CD4-positive, alpha-beta T cell treated with Interleukin-2 at 100 ng/mL for 4 hours (primary cell): ENCODE measurements around the gene CDK2.

Experiments used
- DNase-seq: peaks from one replicate; pipeline ENCODE4 v3.0.0-alpha.2; 2020; ENCODE audit warnings: low spot score

The CDK2 gene

DNA sequence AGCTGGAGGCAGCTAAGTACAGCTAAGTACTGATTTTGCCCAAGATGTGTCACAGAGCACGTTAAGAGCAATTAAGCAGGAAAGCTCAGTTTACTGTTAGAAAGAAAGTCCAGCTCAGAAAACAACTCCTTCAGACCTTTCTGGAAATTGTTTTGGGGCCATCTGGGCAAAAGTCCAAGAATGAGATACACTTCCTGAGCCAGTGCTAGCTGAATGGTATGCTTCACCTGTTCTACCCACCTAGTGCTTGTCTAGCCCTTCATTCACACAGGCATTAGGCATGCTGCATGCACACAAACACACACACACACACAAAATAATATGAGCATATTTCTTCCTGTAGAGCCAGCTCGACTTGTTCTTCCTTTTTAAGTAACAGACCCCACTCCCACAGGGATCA lies 47.6 kb downstream of the CDK2 start:
- DNase-seq, result no peak

DNA sequence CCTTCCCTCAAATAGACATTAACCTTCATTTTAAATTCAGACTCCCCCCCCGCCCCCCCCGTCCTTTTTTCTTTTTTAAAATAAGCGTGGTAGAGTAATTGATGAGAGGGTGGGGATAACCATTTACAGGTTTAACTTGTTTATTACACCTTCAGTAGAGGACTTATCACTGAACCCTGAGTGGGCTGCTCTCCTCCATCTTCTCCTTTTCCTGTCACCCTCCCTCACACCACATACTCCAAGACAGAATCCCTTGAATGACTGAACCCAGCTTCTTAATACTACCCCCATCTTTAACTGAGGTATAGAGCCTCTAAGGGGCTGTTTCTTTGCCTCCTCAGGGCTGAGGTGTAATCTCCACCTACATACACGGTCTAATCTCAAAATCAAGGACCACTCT lies 50.6 kb downstream of the CDK2 start:
- DNase-seq, result no peak

DNA sequence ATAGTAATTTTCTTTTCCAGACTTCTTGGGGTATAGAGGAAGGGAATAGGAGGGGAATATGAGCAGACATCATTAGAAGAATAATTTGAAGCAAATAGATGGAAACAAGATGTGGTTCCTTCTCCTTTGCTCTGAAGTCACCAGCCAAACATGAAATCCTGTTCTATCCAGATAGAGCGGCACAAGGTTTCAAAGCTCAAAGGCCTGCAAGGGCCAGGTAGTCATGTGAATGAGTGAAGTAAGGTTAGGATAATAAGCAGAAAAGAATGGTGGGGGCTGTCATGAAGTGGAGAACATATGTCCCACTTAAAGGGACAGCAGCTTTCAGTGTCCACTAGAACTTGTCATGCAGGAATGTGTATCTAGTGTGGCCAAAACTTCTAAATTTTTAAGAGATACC lies 51.7 kb downstream of the CDK2 start:
- DNase-seq, result no peak

DNA sequence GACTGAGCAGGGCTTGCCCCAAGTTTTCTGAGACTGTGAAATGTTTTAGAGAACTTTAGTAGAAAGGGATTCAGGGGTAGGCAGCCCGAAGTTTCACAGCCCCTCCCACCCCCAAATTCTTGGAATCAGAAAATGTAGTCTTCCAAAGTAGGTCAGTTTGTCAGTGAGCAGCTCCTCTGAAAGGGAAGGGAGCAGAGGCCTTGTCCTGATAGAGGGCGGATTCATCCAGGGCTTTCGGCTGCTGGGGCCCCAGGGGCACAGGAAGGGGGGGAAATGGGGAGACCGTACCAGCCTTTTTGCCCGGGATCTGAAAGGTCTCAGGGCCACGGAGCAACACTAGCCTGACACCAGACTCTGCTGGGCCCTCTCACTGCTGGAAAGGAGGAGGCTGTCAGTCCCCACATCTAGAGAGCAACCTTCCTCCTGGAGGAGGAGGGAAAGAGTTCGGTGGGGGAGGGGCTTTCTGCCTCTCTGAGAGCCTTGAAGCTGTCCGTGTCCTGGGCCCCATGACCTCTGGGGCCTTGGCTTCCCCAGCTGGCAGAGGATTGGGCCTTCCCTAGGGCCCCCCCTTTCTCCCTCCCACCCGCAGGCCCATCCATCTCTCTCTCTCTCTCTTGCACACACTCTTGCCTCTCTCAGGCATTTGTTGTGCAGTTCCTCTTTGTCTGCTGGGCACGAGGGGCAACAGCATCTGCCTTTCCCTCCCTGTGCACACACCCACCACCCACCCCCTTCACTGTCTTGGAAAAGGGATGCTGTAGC lies 54.0 kb downstream of the CDK2 start, which contains the start of gene IKZF4:
IKZF4 (plus strand) TSS at position 621 of the 762 bp plus-strand sequence. CDS start 451 bp downstream, outside the sequence.
- peak; percentile 37 for DNase-seq

DNA sequence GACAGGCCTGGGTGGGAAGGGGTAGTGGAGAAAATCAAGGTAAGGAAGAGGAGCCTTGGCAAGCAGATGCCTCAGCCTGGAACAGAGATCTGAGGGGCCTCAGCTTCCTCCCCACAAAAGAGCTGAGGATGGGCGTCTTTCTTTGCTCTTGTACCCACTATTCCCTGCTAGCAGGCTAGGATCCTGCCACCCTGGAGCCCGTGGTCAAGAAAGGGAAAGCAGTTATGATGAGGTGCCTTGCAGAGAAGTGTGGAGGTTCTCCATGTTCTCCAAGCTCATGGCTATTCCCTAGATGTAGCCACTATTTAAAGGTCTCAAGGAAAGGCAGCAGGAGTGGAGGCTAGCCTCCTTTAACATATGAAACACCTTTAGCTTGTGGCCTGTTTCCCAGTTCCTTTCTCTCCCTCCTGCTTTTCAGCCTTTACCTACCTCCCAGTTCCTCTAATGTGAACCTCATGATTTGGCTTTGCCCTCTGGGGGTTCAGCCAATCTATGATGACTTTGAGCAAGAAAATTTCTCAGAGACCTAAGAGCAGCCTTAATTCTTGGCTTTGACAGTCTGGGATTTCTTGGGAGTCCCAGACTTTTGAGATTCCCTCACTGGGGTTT lies 55.4 kb downstream of the CDK2 start:
- DNase-seq, result no peak
